Caco-2 (cell line): Measurements from ENCODE around the gene CERKL. TPM values are rescaled to one million over a fixed set of nuclear protein-coding genes. Genes with fewer than 3 reads are reported as not detected.

Source experiments
- BruUV-seq: library from RNA; stranded (reverse); fragments of 400-500 nt; replicated peaks from 2 replicates; lab custom pipeline; 2021; lab: Mats Ljungman, UMichigan
- CTCF ChIA-PET: fragments of 300-600 bp; sonication (Branson Sonifier 250); formaldehyde crosslinking; loops from one replicate; lab custom pipeline; 2022; ENCODE audit warnings: antibody characterized with exemption; lab: Charles Lee
- POLR2A ChIA-PET: fragments of 300-600 bp; sonication (Branson Sonifier 250); formaldehyde crosslinking; loops from one replicate; lab custom pipeline; 2022; ENCODE audit warnings: antibody characterized with exemption; lab: Charles Lee
- DNase-seq, 2 experiments: peaks; one replicate each; pipeline versions ENCODE4 v3.0.0 to v3.0.0-alpha.2; 2020 to 2022
- H3K27me3 ChIP-seq: replicated peaks from 2 replicates; pipeline ENCODE4 v1.6.0; 2011; ENCODE audit warnings: low read length; ENCODE audit not compliant: control insufficient read depth, insufficient read depth
- H3K36me3 ChIP-seq: 2 replicates; pipeline ENCODE4 v1.5.1; 2011; ENCODE audit warnings: low read length; ENCODE audit not compliant: control insufficient read depth, insufficient read depth
- H3K4me1 ChIP-seq: fragments of 250-450 bp; sonication (Bioruptor Pico); 2 replicates; pipeline ENCODE4 v1.5.1; 2020; ENCODE audit warnings: mild to moderate bottlenecking
- H3K4me3 ChIP-seq: 2 replicates; pipeline ENCODE4 v1.5.1; 2011; ENCODE audit warnings: low read depth, mild to moderate bottlenecking, control low read depth, low read length
- H3K9me3 ChIP-seq: fragments of 250-450 bp; sonication (Bioruptor Pico); 2 replicates; pipeline ENCODE4 v1.5.1; 2020; ENCODE audit warnings: mild to moderate bottlenecking, moderate library complexity
- H3K27ac Mint-ChIP-seq: one replicate; pipeline ENCODE4 v1.8.0; 2022; ENCODE audit warnings: mixed read lengths; ENCODE audit not compliant: unreplicated experiment
- H3K27me3 Mint-ChIP-seq: one replicate; pipeline ENCODE4 v1.8.0; 2022; ENCODE audit warnings: mixed read lengths; ENCODE audit not compliant: insufficient read depth, unreplicated experiment
- H3K36me3 Mint-ChIP-seq: one replicate; pipeline ENCODE4 v1.8.0; 2022; ENCODE audit warnings: mild to moderate bottlenecking, mixed read lengths; ENCODE audit not compliant: insufficient read depth, unreplicated experiment
- H3K4me1 Mint-ChIP-seq: one replicate; pipeline ENCODE4 v1.8.0; 2022; ENCODE audit warnings: low read depth, mixed read lengths; ENCODE audit not compliant: unreplicated experiment
- H3K4me3 Mint-ChIP-seq: one replicate; pipeline ENCODE4 v1.8.0; 2022; ENCODE audit warnings: mild to moderate bottlenecking, moderate library complexity, mixed read lengths; ENCODE audit not compliant: unreplicated experiment
- H3K9me3 Mint-ChIP-seq: one replicate; pipeline ENCODE4 v1.8.0; 2022; ENCODE audit warnings: mixed read lengths; ENCODE audit not compliant: unreplicated experiment
- intact Hi-C: fragments of 100-400 bp; cut with micrococcal nuclease; formaldehyde crosslinking; loops from one replicate; pipeline ENCODE4 v1.10.0; 2022; ENCODE audit not compliant: unreplicated experiment
- total RNA-seq: library from RNA; stranded (reverse); gene quantifications from 2 replicates; pipeline ENCODE4 v1.2.3, GENCODE V29; 2022
- TF ChIP-seq, protein P1 (sequence below), 2 experiments: fragments of 200-600 bp in 1 of 2; IDR thresholded peaks; 1 replicate in 1 of 2; 2 replicates in 1 of 2; pipeline versions ENCODE4 v1.5.1 to v1.8.0; 2011 to 2022; ENCODE audit warnings: antibody characterized with exemption in 1 of 2, control low read depth in 1 of 2, inconsistent platforms in 1 of 2, low read depth in 1 of 2, low read length in 1 of 2, mild to moderate bottlenecking in 1 of 2, moderate library complexity in 1 of 2; ENCODE audit not compliant: insufficient read depth in 1 of 2, severe bottlenecking in 1 of 2, unreplicated experiment in 1 of 2

Gene CERKL
- total RNA-seq, 1 experiment from 2014 or later = not detected

GRCh38 chr2:181690860-181691259, 34.0 kb upstream of the CERKL start:
- peaks cover 7% of the 10 kb centered on the region for H3K27me3 Mint-ChIP-seq

GRCh38 chr2:181686576-181687185, 29.8 kb upstream of the CERKL start:
- H3K27ac Mint-ChIP-seq = no peak overlapping the region
- DNase-seq = no peak
- H3K9me3 Mint-ChIP-seq = no peaks in the 10 kb centered on the region
- no peaks in the 10 kb centered on the region for H3K36me3 ChIP-seq
- no peaks in the 10 kb centered on the region for H3K9me3 ChIP-seq
- no peak overlapping the region for H3K4me3 ChIP-seq
- POLR2A ChIA-PET = no interaction called here
- no peak overlapping the region for H3K4me3 Mint-ChIP-seq
- no peaks in the 10 kb centered on the region for H3K4me1 ChIP-seq
- no peaks in the 10 kb centered on the region for H3K4me1 Mint-ChIP-seq
- intact Hi-C loops = no loop called here
- TF ChIP-seq, protein P1, sequence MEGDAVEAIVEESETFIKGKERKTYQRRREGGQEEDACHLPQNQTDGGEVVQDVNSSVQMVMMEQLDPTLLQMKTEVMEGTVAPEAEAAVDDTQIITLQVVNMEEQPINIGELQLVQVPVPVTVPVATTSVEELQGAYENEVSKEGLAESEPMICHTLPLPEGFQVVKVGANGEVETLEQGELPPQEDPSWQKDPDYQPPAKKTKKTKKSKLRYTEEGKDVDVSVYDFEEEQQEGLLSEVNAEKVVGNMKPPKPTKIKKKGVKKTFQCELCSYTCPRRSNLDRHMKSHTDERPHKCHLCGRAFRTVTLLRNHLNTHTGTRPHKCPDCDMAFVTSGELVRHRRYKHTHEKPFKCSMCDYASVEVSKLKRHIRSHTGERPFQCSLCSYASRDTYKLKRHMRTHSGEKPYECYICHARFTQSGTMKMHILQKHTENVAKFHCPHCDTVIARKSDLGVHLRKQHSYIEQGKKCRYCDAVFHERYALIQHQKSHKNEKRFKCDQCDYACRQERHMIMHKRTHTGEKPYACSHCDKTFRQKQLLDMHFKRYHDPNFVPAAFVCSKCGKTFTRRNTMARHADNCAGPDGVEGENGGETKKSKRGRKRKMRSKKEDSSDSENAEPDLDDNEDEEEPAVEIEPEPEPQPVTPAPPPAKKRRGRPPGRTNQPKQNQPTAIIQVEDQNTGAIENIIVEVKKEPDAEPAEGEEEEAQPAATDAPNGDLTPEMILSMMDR (IDR thresholded peaks at IDR 0.05; ENCODE audit: insufficient read depth in 1 of 2, low read depth in 1 of 2, low read length in 1 of 2, severe bottlenecking in 1 of 2, unreplicated experiment in 1 of 2) = no peak
- no TSS peak for BruUV-seq
- CTCF ChIA-PET = no interaction called here
- H3K27me3 ChIP-seq = no peaks in the 10 kb centered on the region; the same call in 1 of the 2 replicates
- H3K27me3 Mint-ChIP-seq = peaks cover 11% of the 10 kb centered on the region
- H3K36me3 Mint-ChIP-seq = no peaks in the 10 kb centered on the region

More at GRCh38 chr2:181690860-181691259, 34.0 kb upstream of the CERKL start:
- Histone ChIP-seq H3K9me3 (no peaks in the 10 kb centered on the region), H3K4me1 (no peaks in the 10 kb centered on the region), H3K27me3 (no peaks in the 10 kb centered on the region; the same call in 1 of the 2 replicates), H3K36me3 (no peaks in the 10 kb centered on the region), H3K4me3 (no peak overlapping the region)
- Mint-ChIP-seq H3K4me3 (no peak overlapping the region), H3K27ac (no peak overlapping the region), H3K4me1 (no peaks in the 10 kb centered on the region), H3K36me3 (no peaks in the 10 kb centered on the region), H3K9me3 (no peaks in the 10 kb centered on the region)
- ChIA-PET CTCF (no interaction called here), POLR2A (no interaction called here)
- intact Hi-C loops = no loop called here
- TF ChIP-seq, protein P1 (IDR thresholded peaks at IDR 0.05; ENCODE audit: insufficient read depth in 1 of 2, low read depth in 1 of 2, low read length in 1 of 2, severe bottlenecking in 1 of 2, unreplicated experiment in 1 of 2) = no peak
- no peak for DNase-seq
- no TSS peak for BruUV-seq

- H3K27ac Mint-ChIP-seq = no peak overlapping the region
- H3K27me3 ChIP-seq = no peaks in the 10 kb centered on the region; the same call in 1 of the 2 replicates
- H3K4me1 Mint-ChIP-seq = no peaks in the 10 kb centered on the region
- peaks cover 14% of the 10 kb centered on the region for H3K27me3 Mint-ChIP-seq
- CTCF ChIA-PET = no interaction called here
- intact Hi-C loops = no loop called here
- no peaks in the 10 kb centered on the region for H3K4me1 ChIP-seq
- no peaks in the 10 kb centered on the region for H3K36me3 ChIP-seq
- H3K9me3 ChIP-seq = no peaks in the 10 kb centered on the region
- TF ChIP-seq, protein P1 (IDR thresholded peaks at IDR 0.05; ENCODE audit: insufficient read depth in 1 of 2, low read depth in 1 of 2, low read length in 1 of 2, severe bottlenecking in 1 of 2, unreplicated experiment in 1 of 2) = no peak
- peak; percentile 20 to 63 for DNase-seq
- no peak overlapping the region for H3K4me3 ChIP-seq
- POLR2A ChIA-PET = no interaction called here
- H3K9me3 Mint-ChIP-seq = no peaks in the 10 kb centered on the region
- no peaks in the 10 kb centered on the region for H3K36me3 Mint-ChIP-seq
- H3K4me3 Mint-ChIP-seq = no peak overlapping the region
- no TSS peak for BruUV-seq
These were observed 28.3 kb upstream of the CERKL start for GRCh38 chr2:181685150-181685688.
